Measurements from ENCODE around the gene ZNF747. TPM values are rescaled to one million over a fixed set of nuclear protein-coding genes. Genes with fewer than 3 reads are reported as not detected.

ZNF747 gene
- total and polyA plus RNA-seq, 10 of the 15 experiments (the other 5 are each of a cell fraction or from before 2014, with no cell fraction given), result 1.0 to 13.0 (median 7.2) TPM

GRCh38 chr16:30571445-30572322, 37.0 kb upstream of the ZNF747 start, which contains the start of gene ZNF688 (continued):
- TF ChIP-seq MAX (IDR thresholded peaks at IDR 0.05; ENCODE audit: low read depth, low read length) (peak; percentile 15; the same call in 1 of the 2 replicates), BRCA1 (IDR thresholded peaks at IDR 0.05; ENCODE audit: low read depth, low read length) (no peak), ZNF592 (IDR thresholded peaks at IDR 0.05) (peak; percentile 10; the same call in 1 of the 2 replicates)
- TF ChIP-seq, protein P1, sequence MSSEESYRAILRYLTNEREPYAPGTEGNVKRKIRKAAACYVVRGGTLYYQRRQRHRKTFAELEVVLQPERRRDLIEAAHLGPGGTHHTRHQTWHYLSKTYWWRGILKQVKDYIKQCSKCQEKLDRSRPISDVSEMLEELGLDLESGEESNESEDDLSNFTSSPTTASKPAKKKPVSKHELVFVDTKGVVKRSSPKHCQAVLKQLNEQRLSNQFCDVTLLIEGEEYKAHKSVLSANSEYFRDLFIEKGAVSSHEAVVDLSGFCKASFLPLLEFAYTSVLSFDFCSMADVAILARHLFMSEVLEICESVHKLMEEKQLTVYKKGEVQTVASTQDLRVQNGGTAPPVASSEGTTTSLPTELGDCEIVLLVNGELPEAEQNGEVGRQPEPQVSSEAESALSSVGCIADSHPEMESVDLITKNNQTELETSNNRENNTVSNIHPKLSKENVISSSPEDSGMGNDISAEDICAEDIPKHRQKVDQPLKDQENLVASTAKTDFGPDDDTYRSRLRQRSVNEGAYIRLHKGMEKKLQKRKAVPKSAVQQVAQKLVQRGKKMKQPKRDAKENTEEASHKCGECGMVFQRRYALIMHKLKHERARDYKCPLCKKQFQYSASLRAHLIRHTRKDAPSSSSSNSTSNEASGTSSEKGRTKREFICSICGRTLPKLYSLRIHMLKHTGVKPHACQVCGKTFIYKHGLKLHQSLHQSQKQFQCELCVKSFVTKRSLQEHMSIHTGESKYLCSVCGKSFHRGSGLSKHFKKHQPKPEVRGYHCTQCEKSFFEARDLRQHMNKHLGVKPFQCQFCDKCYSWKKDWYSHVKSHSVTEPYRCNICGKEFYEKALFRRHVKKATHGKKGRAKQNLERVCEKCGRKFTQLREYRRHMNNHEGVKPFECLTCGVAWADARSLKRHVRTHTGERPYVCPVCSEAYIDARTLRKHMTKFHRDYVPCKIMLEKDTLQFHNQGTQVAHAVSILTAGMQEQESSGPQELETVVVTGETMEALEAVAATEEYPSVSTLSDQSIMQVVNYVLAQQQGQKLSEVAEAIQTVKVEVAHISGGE (CRISPR knock-in tag; IDR thresholded peaks at IDR 0.05), result no peak
